Fibroblast of skin of left quadriceps (primary cell): ENCODE data around the gene TTYH2.
"Not testable (repeated sequence)": the region's sequence is repeated elsewhere in the genome, so short reads cannot be mapped to it uniquely, and the experiment has no call there.

Experiments used
- DNase-seq, 2 experiments: peaks; one replicate each; pipeline ENCODE4 v3.0.0-alpha.2; 2013; ENCODE audit warnings: low read depth in 2 of 2

Gene TTYH2, protein sequence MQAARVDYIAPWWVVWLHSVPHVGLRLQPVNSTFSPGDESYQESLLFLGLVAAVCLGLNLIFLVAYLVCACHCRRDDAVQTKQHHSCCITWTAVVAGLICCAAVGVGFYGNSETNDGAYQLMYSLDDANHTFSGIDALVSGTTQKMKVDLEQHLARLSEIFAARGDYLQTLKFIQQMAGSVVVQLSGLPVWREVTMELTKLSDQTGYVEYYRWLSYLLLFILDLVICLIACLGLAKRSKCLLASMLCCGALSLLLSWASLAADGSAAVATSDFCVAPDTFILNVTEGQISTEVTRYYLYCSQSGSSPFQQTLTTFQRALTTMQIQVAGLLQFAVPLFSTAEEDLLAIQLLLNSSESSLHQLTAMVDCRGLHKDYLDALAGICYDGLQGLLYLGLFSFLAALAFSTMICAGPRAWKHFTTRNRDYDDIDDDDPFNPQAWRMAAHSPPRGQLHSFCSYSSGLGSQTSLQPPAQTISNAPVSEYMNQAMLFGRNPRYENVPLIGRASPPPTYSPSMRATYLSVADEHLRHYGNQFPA

DNA sequence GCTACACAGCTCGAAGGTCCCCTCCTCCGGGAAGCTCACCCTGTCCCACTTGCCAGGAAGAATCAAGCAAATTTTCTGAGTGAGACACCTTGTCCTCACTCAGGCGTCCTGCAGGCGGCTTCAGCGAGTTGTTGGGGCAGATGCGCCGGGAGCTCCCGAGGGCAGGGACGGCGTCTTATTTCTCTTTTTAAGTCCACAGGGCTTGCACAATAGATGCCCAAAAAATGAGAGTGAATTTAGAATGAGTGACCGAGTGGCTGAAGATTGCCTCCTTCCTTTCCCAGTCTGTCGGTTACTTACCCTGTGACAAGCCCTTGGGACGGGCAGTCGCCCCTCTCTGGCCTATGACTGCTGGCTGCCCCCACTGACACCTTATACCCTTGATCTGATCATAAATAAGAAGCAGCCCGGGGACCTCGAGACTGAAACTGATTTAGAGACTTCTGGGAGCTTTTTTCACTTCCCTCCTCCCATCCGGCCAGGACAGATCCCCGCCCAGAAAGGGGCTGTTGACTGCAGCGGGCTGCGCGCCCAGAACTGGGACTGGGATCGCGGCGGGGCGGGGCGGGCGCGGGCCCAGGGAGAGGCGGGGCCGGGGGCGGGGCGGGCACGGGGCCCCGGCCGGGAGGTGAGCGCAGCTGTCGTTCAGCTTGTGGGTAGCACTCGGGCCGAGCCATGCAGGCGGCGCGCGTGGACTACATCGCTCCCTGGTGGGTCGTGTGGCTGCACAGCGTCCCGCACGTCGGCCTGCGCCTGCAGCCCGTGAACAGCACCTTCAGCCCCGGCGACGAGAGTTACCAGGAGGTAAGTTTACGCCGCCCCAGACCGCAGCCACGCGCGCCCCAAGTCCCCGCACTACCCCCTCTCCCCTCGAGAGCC lies at the start of gene TTYH2:
TSS of gene TTYH2 (plus strand) at position 659 of the 879 bp plus-strand sequence. CDS start at position 676, 17 bp downstream.
- DNase-seq = peak; percentile 70 to 77

DNA sequence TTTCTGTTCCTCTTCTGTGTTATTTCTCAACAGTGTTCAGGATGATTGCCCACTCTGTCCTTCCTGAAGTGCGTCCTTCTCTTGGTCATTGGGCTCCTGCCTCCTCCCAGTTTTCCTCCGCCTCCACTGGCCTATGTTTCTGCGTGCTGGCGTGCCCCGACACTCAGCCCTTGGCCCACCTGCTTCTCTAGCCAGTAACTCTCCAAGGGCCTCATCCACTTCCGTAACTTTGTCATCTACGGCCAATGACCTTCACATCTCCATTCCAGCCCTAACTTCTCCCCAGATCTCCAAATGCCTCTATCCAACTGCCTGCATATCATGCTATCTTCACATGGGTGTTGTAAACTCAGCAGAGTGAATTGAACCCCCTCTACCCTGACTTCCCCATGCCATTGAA lies 49.5 kb upstream of the TTYH2 start:
- no peak for DNase-seq

DNA sequence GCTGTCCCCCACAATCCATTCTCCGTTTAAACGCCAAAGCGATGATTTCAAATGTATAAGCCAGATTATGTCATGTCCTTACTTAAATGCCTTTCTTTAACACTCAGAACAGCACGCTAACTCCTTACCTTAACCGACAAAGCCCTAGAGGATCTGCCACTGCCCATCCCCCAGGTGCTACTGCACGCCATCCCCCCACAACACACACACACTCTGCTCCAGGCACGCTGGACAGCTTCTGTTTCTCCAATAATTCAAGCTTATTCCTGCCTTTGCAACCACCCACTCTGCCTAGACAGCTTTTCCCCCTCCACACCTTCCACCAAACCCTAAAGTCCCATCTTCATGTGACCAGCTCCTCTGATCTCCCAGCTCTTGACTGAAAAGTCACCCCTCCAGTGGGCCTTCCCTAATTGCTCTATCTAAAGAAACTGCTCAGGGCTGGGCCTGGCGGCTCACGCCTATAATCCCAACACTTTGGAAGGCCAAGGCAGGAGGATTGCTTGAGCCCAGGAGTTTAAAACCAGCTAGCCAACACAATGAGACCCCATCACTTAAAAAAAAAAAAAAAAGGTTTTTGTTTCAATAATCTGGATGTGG lies 48.8 kb upstream of the TTYH2 start:
- no peak for DNase-seq

DNA sequence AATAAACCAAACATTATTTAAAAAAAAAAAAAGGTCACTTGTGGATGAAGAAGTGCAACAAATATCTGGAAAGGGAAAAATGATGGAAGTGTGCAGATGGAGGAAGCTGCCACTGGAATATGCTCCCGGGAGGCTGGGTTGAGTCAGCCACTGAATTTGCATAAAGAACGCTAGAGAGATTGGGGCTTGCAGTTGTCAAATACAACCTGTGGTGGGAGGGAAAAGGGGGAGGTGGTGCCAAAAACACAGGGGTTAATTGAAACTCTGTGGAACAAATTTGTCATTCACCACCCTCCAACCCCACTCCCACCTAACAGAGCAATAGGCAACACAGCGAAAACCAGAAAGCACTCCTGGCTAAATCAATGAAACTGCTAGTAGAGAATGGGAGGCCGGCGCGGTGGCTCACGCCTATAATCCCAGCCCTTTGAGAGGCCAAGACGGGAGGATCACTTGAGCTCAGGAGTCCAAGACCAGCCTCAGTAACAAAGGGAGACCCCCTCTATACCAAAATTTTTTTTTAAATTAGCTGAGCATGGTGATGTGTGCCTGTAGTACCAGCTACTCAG lies 47.5 kb upstream of the TTYH2 start:
- DNase-seq = no peak

DNA sequence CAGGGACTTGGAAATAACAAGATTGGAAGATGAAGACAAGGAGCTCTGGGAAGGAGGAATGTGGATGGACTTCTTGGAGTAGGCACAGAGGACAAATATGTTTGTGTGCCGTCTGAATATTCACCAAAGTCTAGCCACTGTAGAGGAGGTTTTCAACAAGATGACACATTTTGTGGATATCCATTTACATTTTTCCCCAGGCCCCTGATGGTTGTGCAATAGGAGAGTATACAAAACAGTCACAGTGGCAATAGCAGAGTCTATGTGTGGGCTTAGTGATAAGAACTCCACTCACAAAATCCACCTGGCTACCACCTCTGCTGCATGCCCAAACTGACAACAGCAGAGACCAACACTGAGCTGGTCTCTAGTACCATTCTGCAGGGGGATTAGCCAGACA lies 42.4 kb upstream of the TTYH2 start:
- no peak for DNase-seq

DNA sequence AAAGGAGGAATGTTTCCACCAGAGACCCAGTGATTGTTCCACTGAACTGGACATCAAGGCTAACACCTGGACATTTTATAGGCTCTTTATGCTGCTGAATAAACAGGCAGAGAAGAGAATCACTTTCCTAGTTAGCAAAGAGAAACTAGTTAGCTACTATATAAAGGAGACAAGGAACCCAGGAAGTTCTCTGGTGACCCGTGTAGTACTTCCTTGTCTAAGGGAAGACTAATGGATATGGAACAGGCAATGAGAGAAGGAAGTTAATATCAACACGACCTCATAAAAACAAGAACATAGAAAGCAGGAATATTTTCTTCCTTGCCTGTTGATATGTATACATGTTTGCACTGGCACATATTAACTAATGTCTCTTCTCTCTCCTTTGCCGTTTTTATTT lies 40.7 kb upstream of the TTYH2 start:
- no peak for DNase-seq

DNA sequence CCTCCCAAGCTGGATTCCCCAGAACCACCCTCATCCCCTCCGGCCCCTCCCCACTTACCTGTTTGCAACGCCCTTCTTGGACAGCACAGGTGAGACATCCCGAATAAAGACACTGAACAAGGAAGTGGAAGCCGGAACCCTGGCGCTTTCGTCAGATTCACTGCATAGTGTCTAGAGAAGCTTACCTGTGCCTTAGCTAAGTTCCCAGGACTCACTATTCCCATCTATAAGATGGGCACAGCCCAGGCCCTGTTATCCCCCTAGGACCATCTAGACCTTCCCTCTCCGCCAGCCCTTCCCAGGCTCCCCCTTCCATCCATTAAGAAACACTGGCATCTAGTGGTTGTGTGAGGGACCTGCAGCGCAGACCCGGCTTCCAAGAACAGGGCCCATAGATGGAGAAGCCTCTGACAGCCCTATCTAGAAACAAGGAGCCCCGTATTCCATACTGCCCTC lies 36.8 kb upstream of the TTYH2 start:
- peak; percentile 22 to 40 for DNase-seq

DNA sequence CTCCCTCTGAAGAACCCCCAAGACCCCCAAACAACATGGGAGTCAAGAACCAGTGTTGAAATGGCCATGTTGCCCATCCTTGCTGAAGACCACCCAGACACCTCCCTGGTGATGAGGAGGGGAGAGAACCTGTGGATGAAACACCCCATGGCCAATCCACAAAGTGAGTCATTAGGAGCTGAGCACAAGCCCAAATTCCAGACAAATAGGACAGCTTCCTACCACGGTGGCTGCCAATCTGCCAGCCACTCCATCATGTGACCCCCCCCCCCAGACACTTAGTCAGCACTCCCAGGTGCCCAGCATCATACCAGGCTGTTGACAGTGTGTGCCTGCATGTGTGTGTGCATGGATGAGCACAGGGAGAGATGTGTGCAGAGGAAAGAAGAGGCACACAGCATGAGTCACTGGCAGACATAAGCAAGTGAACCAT lies 36.3 kb upstream of the TTYH2 start:
- DNase-seq = no peak

DNA sequence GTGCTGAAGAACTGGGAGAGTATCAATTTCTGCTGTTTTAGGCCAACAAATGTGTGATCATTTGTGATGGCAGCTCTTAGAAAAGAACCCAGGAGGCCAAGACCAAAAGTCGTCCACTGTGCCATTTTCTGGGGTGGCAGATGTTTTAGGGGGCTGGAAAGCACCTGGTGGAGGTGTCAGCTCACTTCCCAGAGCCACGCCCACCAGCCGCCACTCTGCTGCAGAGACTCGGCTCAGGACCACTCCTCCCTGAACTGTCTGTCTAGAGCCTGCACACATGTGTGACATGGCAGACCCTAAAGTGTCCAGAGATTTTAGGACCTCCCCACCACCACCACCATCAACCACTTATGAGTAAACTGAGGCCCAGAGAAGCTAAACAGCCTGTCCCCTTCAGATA lies 33.8 kb upstream of the TTYH2 start:
- DNase-seq = no peak

DNA sequence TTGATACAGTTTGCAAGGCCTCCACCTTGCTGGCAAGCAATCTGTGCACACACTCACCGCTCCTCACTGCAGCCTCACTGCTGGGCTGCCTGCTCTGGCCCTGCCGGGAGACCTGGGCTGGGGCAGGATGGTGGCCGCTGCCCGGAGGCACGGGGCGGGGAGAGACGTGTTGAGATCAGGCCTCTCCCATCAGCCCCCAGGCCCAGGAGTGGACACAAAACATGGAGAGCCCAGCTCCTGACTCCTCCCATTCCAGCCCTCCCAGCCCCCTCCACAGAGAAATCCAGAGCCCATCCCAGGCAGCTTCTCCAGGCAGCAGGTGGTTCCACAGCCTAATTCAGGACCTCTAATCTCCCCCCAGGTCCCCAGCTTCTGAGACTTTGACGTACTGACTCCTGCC lies 33.0 kb upstream of the TTYH2 start:
- no peak for DNase-seq

DNA sequence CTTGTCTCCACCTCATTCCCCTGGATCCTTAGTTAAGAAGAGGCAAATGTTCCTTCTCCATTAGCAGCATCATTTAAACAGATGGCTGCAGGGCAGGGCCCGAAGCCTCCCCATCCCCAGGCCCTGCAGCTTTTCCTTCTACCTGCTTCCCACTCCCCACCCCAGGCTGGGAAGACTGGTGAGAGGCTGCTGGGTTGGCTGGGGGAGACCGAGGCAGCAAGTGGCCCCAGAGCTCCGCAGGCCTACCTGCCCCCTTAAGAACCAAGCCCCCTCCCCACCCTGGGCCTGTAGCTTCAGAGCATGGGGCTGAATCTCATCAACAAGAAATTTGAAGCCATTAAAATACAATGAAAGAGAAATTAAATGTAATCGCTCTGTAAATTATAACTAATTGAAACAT lies 32.0 kb upstream of the TTYH2 start:
- no peak for DNase-seq

DNA sequence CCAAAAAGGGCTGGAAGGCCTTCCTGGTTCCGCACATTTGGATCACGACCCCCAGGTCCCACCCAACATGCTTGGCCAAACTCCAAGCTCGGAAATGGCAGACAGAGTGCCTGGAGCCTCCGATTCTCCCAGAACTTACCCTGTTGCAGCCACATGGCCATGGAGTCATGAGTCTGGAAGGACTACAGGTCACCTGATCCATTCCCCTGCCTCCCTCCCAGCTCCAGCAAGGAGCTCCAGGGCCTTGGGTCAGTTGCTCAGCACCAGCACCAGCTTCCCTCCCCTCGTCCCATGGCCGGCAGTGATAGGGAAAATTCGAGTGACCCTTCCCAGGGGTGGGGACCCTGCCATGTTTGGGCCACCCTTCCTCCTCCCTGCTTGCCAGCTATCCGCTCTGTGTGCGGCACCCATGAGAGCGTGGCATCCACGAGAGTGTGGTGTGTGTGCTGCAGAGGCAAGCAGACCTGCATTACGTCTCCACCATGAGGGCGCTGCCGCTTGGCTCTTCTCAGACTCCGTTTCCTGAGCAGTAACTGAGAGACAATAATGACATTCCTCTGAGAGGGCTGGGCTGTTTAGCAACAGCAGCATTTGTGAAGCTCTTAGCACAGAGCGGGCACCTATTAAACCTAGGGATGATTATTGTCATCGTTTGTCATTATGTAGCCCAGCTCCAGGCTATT lies 31.2 kb upstream of the TTYH2 start:
- DNase-seq = no peak

DNA sequence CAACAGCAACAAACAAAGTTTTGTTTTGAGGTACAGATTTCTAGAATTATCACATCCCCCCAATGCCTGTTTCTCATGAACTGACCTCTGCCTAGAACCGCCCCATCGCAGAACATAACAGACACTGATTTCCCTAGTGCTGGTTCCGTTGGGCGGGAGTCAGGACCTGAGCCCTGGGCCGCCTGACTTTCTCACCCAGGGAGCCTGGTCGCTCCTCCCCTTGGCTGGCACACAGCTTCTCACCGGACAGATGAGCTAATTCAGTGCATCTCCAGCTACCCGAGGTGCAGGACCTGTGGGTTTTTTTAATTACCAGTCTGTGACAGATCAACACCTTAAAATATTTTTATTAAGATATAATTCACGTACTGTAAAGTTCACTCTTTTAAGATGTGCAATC lies 30.0 kb upstream of the TTYH2 start:
- no peak for DNase-seq

DNA sequence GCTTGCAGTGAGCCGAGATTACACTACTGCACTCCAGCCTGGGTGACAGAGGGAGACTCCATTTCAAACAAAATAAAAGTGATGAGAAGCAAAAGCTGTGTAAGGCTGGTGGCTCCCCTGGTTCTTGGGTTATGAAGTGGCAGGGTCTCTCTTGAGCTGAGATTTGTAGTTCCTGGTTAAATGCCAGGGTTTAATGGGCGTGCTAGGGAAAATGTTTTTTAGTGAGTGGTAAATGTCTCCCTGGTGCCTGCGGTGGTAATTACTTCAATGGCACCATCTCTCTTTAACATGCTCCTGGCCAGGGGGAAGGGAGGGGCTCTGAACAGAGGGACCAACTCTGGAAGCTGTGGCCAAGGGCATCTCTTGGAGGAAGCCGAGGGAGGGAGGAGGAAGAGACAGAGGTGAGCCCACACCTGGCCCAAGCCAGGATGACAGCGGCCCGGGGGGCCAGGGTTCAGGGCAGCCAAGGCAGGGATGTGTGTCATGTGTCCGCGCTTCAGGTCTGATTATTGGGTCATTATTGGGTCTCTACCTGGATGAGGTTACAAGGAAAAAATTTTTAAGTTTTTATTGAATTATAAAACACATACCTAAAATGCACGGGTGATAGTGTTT lies 27.7 kb upstream of the TTYH2 start:
- no peak for DNase-seq

DNA sequence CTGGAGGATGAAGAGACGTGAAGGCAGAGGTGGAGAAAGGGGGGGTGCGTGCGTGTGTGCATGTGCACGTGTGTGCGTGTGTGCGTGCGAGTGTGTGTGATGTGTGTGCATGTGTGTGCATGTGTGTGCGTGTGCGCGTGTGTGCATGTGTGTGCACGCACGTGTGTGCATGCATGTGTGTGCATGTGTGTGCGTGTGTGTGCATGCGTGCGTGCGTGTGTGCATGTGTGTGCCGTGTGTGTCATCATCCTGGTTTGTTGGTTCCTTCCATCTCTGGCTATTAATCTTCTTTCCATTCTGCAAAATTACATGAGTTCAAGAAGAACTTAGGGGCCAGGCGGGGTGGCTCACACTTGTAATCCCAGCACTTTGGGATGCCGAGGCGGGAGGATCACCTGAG lies 26.9 kb upstream of the TTYH2 start:
- no peak for DNase-seq

DNA sequence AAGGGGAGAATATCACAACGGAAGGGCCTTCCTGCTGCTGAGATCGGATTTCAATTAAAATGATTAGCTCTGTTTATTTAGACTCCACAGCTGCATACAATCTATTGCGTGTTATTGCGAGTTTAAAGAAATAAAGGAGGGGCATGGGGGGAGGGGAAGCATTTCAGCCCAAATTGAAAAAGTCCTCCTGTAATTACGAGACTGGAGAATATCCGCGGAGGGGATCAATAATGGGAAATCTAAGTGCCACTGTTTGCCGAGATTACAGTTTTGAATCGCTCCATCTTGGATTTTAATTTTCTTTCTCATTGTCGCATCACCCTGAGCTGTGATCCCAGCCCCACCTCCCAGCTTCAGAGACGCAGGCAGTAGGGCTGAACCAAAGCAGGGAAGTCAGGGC lies 25.6 kb upstream of the TTYH2 start:
- DNase-seq = no peak

DNA sequence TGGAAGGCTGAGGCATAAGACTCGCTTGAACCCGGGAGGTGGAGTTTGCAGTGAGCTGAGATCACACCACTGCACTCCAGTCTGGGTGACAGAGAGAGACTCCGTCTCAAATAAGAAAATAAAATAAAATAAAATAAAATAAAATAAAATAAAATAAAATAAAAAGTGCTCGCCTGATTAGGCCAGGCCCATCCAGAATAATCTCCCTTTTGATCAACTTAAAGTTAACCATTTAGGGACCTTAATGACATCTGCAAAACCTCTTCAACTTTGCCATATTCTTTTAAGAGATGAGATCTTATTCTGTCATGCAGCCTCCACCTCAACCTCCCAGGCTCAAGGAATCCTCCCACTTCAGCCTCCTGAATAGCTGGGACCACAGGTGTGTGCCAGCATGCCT lies 24.7 kb upstream of the TTYH2 start:
- DNase-seq = not testable (repeated sequence)

DNA sequence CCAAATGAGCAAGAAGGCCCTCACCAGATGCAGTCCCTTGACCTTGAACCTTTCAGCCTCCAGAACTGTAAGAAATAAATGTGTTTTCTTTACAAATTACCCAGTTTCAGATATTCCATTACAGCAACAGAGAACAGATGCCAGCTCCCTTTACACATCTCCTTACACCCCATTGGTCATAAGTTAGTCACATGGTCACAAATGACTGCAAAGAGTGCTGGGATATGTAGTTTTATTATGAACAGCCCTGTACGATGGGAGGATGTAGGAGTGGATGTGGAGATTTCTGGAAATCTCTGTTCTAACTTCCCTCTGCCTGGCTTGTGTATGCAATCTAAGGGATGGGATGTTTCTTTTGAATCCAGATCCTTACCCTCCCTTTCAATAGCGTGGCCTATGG lies 23.2 kb upstream of the TTYH2 start:
- DNase-seq = no peak

DNA sequence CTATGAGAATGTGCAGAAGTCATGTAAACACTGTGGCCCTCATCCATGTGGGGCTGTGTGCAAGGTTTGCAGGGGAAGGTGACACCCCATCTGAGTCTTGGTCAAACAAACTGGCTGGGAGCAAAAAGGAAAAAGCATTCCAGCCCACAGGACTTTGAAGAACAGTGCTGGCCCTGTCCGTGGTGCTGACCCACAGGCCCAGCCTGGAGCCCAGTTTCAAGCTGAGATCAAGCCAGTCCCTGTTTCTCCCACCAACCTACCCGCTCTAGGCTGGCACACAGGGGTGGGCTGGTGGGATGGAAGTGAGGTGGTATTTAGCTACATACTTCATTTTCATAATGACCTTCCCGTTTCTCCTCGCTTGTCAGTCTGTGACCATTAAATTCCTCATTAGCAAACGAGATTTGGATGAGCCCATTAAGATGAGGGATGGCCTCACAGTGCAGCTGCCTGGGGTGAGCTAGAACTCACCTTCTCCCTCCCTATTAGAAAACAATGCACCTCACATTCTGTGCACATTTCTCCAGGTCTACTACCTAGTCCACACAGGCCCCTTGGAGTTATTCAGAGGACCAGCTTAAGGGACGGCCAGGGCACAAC lies 22.5 kb upstream of the TTYH2 start:
- DNase-seq = no peak
